Osteoblast (primary cell): ENCODE measurements around the gene APEH. TPM values are rescaled to one million over a fixed set of nuclear protein-coding genes. Genes with fewer than 3 reads are reported as not detected.

Source experiments
- DNase-seq: peaks from one replicate; pipeline ENCODE4 v3.0.0; 2011; ENCODE audit warnings: low spot score, mixed read lengths; ENCODE audit not compliant: insufficient read length; ENCODE audit errors: missing footprints
- H2AFZ ChIP-seq: 2 replicates; pipeline ENCODE4 v1.6.0; 2011; ENCODE audit warnings: mild to moderate bottlenecking, low read length
- H3K27ac ChIP-seq: 2 replicates; pipeline ENCODE4 v1.5.1; 2011; ENCODE audit warnings: mild to moderate bottlenecking, low read depth, low read length, moderate library complexity
- H3K27me3 ChIP-seq: 2 replicates; pipeline ENCODE4 v1.6.0; 2012; ENCODE audit warnings: mild to moderate bottlenecking, control low read depth, inconsistent platforms, low read length, moderate library complexity; ENCODE audit not compliant: insufficient read depth
- H3K36me3 ChIP-seq: 2 replicates; pipeline ENCODE4 v1.5.1; 2011; ENCODE audit warnings: mild to moderate bottlenecking, low read length, control low read depth, moderate library complexity; ENCODE audit not compliant: insufficient read depth
- H3K4me1 ChIP-seq: 2 replicates; pipeline ENCODE4 v1.5.1; 2011; ENCODE audit warnings: mild to moderate bottlenecking, low read length, control low read depth, moderate library complexity; ENCODE audit not compliant: insufficient read depth
- H3K4me2 ChIP-seq: 2 replicates; pipeline ENCODE4 v1.6.0; 2011; ENCODE audit warnings: mild to moderate bottlenecking, low read length; ENCODE audit not compliant: insufficient read depth
- H3K4me3 ChIP-seq: fragments of 200-600 bp; sonication (generic); 3 replicates; pipeline ENCODE4 v1.5.1; 2012; ENCODE audit warnings: mild to moderate bottlenecking, low read length, inconsistent platforms; ENCODE audit not compliant: insufficient read depth
- H3K79me2 ChIP-seq: 2 replicates; pipeline ENCODE4 v1.6.0; 2012; ENCODE audit warnings: mild to moderate bottlenecking, low read length, control low read depth, inconsistent platforms; ENCODE audit not compliant: insufficient read depth
- H3K9me3 ChIP-seq: 2 replicates; pipeline ENCODE4 v1.5.1; 2011; ENCODE audit warnings: low read depth, low read length, control low read depth
- H4K20me1 ChIP-seq: 2 replicates; pipeline ENCODE4 v1.6.0; 2012; ENCODE audit warnings: mild to moderate bottlenecking, low read length, control low read depth; ENCODE audit not compliant: insufficient read depth
- CTCF ChIP-seq: IDR thresholded peaks from 2 replicates; pipeline ENCODE4 v1.5.1; 2011; ENCODE audit warnings: mild to moderate bottlenecking, low read depth, low read length, moderate library complexity; ENCODE audit errors: extremely low read depth
- total RNA-seq: library from RNA; depleted of rRNA; stranded (reverse); fragments of >200 nt; gene quantifications from 2 replicates; pipeline ENCODE4 v1.2.3, GENCODE V29; 2012

The APEH gene
- total RNA-seq, 1 donor = 98.8 TPM

GRCh38 chr3:49639551-49639950 lies 34.6 kb upstream of the APEH start:
- TF ChIP-seq CTCF = no peak
- Histone ChIP-seq H3K9me3 (no peaks in the 10 kb centered on the region), H2AFZ (no peak overlapping the region), H3K27ac (no peak overlapping the region), H3K4me3 (no peak overlapping the region), H3K4me2 (no peak overlapping the region), H3K4me1 (no peaks in the 10 kb centered on the region), H3K27me3 (peaks cover 9% of the 10 kb centered on the region), H4K20me1 (no peaks in the 10 kb centered on the region), H3K79me2 (no peaks in the 10 kb centered on the region), H3K36me3 (no peaks in the 10 kb centered on the region)
- DNase-seq = peak; percentile 23

- Histone ChIP-seq H3K27ac (no peak overlapping the region), H3K4me2 (no peak overlapping the region), H2AFZ (no peak overlapping the region), H3K4me3 (no peak overlapping the region), H4K20me1 (no peaks in the 10 kb centered on the region), H3K9me3 (no peaks in the 10 kb centered on the region), H3K4me1 (no peaks in the 10 kb centered on the region), H3K27me3 (peaks cover 3% of the 10 kb centered on the region), H3K36me3 (no peaks in the 10 kb centered on the region), H3K79me2 (no peaks in the 10 kb centered on the region)
- TF ChIP-seq CTCF = no peak
- DNase-seq = peak; percentile 58
Measured at GRCh38 chr3:49641292-49641691, 32.9 kb upstream of the APEH start.

- Histone ChIP-seq H3K4me2 (no peak overlapping the region), H3K4me3 (no peak overlapping the region), H3K9me3 (no peaks in the 10 kb centered on the region), H4K20me1 (no peaks in the 10 kb centered on the region), H2AFZ (no peak overlapping the region), H3K79me2 (no peaks in the 10 kb centered on the region), H3K27me3 (peaks cover 3% of the 10 kb centered on the region), H3K4me1 (no peaks in the 10 kb centered on the region), H3K27ac (no peak overlapping the region), H3K36me3 (no peaks in the 10 kb centered on the region)
- TF ChIP-seq CTCF = no peak
- peak; percentile 36 for DNase-seq
Measured at GRCh38 chr3:49641921-49642707, 32.0 kb upstream of the APEH start.

- Histone ChIP-seq H3K4me1 (no peaks in the 10 kb centered on the region), H3K27me3 (peaks cover 3% of the 10 kb centered on the region), H3K9me3 (no peaks in the 10 kb centered on the region), H3K79me2 (no peaks in the 10 kb centered on the region), H4K20me1 (no peaks in the 10 kb centered on the region), H3K4me2 (no peak overlapping the region), H3K36me3 (no peaks in the 10 kb centered on the region), H3K4me3 (no peak overlapping the region), H2AFZ (no peak overlapping the region), H3K27ac (no peak overlapping the region)
- peak; percentile 4 for DNase-seq
- TF ChIP-seq CTCF = no peak
Measured at GRCh38 chr3:49642708-49643145, 31.4 kb upstream of the APEH start.
